NK-92 (cell line): ENCODE data around the gene PDE4C.

Source experiments
- DNase-seq: peaks from one replicate; lab custom pipeline; 2025; ENCODE audit not compliant: unreplicated experiment; lab: John Stamatoyannopoulos, UW

Gene PDE4C

GRCh38 chr19:18225702-18226468, at the start of gene PDE4C:
TSS of gene PDE4C (minus strand) at chr19:18226438. CDS start at chr19:18226415, 23 bp downstream.
- no peak for DNase-seq

DNA sequence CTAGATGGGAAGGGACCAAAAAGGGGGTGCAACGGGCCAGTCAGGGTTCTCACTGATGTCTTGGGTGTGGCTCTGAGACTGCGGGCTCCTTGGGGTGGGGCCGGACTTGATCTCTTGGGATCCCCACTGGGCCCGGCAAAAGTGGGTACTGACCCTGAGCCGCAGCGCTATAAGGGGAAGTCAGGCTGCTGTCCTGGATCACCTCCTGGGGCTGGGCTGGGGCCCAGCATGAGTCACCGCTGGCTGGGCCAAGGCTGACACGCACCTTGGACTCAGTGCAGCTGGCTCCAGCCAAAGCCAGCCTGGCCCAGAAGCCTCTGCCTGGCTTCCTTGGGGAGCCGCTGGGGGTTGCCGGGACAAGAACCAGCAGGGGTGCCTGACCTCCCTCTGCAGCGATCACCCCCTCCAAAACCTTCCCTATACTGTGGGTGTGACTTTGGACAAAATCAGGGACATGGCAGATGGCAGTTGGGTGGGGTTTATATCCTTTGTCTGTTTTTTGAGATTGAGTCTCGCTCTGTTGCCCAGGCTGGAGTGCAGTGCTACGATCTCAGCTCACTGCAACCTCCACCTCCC, 48.6 kb upstream of the PDE4C start:
- no peak for DNase-seq

DNA sequence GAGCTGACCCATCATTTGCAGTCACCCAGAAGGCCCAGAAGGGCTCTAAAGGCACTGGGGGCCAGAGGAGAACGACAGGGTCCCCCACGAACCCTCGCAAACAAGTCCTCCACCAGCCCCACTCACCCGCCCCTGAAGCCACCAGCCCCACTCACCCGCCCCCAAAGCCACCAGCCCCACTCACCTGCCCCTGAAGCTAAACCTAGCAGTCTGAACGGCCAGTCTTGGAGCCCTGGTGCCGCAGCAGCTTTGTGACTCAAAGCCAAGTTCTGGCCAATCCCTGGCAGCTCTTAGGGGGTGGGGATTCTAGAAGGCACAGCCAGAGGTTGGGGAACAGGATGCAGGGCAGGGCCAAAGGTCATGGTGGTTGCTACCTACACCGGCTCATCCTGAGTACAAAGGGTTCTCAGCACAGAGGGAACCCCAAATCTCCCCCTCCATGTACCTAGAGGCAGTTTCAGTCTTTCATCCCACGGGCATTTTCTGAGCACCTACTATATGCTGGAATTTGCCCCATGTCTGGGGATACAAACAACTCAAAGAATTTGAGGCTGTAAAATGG, 48.1 kb upstream of the PDE4C start, which contains the start of gene IQCN:
TSS of gene IQCN (minus strand) at position 234 of the 562 bp plus-strand sequence. CDS start 4,974 bp downstream, outside the sequence.
- DNase-seq, result no peak

GRCh38 chr19:18273561-18274218, 47.5 kb upstream of the PDE4C start:
- DNase-seq, result no peak

GRCh38 chr19:18271433-18271841, 45.2 kb upstream of the PDE4C start:
- DNase-seq, result no peak

DNA sequence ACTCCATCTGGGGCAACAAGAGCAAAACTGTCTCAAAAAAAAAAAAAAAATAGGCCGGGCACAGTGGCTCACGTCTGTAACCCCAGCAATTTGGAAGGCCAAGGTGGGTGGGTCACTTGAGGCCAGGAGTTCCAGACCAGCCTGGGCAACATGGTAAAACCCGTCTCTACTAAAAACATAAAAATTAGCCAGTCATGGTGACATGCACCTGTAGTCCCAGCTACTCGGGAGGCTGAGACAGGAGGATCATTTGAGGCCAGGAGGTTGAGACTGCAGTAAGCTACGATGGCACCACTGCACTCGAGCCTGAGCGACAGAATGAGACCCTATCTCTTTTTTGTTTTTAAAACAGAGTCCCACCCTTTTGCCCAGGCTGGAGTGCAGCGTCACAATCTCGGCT, 44.1 kb upstream of the PDE4C start:
- no peak for DNase-seq

DNA sequence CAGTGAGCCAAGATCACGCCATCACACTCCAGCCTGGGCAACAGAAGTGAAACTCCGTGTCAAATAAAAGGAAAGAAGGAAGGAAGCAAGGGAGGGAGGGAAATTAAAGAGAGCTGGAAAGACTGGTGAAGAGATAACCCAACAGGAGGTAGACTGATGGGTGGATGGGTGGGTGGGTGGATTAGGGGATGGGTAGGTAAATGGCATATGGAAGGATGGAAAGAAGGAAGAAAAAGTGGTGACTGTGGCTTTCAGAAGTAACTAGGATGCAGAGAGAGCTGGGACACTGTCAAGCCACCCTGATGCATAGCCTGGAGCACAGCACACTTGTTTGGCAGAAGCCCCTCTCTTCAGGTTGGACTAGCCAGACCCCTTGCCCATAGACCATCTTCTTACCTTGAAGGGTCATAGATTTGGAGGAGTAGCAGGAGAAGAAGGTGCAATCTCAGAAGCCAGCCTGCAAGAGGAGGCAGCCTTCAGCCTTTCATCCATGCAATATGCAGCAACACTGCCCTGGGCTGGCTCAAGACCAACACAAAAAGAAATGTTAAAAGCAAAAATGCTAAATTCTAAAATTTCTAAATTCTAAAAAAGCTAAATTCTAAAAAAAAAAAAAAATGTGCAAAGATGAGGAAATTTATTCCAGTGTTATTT, 43.0 kb upstream of the PDE4C start:
- DNase-seq, result no peak

DNA sequence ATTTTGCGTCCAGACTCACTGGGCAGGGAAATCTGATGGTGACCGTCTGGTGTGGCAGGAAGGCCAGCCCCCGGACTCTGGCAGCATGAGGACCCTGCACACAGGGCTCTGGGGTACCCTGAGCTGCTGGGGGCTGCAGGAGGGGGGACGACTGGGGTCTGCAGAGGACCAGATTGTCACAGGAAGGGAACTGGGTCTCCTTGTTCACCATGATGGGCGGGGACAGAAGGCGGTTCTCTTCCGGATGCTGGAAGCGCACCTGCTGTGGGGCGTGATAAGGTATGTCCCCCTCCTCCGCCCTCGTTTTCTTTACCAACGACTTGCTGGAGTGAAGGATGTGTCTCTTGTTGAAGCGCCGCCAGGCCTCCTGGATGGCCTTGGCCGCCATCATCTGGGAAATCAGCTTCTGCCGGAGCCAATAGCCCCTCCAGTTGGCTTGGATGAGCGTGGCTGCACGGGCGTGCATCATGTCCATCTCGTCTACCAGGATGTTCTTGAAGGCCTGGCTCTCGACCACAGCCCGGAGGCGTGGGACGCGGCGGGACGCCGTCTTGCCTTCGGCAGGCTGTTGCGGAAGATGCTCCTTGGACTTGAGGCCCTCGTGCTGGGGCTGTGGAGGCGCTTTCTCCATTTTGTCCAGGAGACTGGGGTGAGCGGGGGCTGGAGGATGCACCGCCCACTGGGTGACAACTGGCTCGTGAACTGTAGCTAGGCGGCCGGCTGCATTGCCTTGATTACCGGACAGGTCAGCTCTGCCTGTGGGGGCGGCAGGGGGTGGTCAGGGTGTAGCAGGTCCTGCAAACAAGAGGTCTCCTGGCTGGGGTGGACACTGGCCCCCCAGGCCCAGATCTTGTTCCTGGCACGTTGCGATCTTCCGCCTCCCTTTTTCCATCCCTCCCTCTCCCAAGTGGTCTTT, 40.8 kb upstream of the PDE4C start:
- DNase-seq, result no peak

- no peak for DNase-seq
Measured at GRCh38 chr19:18265582-18265981, 39.3 kb upstream of the PDE4C start.

DNA sequence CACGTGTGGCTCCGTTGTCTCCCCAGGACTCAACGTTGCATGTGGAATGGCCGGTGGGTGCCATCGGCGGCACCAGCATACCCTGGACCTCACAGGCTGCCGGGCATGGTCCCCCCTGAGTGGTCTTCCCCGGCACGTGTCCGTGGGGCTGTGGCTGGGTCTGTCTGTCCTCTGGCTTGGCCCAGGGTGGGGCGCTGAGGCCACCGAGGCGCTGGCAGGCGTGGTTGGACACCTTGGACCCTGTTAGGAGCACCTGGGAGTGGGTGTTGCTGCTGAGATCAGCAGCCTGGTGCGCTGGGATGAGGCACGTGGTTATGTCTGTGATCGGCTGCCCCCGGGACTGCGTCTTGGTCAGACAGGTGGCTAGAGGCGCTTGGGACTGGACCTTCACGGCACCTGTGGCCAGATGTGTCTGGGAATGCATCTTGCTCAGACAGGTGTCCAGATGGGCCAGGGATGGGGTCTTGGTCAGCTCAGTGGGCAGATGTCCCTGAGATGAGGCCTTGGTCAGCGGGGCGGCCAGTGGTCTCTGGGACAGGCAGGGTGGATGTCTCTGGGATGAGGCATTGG, 38.8 kb upstream of the PDE4C start:
- no peak for DNase-seq

- DNase-seq, result no peak
Measured at GRCh38 chr19:18264137-18264854, 38.1 kb upstream of the PDE4C start.

GRCh38 chr19:18263324-18264136, 37.3 kb upstream of the PDE4C start:
- no peak for DNase-seq

- DNase-seq, result no peak
Measured at GRCh38 chr19:18262917-18263316, 36.7 kb upstream of the PDE4C start.

DNA sequence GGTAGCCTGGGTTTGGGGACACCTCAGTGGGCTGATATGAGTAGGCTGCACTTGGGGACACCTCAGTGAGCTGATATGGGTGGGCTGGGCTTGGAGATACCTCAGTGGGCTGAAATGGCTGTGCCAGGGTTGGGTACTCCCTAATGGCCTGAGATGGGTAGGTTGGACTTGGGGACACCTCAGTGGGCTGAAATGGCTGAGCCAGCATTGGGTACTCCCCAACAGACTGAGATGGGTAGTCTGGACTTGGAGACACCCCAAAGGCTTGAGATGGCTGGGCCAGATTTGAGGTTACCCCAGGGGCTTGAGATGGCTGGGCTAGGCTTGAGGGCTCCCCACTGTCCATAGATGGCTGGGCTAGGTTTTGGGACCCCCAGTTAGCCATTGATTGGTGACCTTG, 35.9 kb upstream of the PDE4C start:
- DNase-seq, result no peak

- no peak for DNase-seq
Measured at GRCh38 chr19:18261474-18261873, 35.2 kb upstream of the PDE4C start.

DNA sequence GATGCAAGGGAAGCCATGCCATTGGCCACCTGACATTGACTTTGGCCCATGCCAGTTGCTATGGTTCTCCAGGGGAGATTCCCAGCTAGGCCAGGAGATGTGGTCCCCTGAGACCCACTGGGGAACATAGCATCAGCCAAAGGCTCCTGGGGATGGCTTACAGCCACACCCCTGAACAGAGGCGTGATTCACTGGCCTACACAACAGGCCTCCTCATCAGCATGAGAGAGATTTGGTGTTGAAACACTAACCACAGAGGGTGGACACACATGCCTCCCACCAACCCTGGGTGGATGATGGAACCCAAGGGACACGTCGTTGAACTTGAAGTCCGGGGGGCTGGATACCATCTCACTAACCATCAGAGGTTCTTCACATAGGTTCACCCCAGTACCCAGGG, 33.7 kb upstream of the PDE4C start:
- no peak for DNase-seq

GRCh38 chr19:18257503-18258470, 31.5 kb upstream of the PDE4C start:
- no peak for DNase-seq
